Measurements from ENCODE around the gene ADPRHL1. TPM values are rescaled to one million over a fixed set of nuclear protein-coding genes. Genes with fewer than 3 reads are reported as not detected.

ADPRHL1 gene
- total RNA-seq, 1 experiment from 2014 or later, result 1.5 TPM

DNA sequence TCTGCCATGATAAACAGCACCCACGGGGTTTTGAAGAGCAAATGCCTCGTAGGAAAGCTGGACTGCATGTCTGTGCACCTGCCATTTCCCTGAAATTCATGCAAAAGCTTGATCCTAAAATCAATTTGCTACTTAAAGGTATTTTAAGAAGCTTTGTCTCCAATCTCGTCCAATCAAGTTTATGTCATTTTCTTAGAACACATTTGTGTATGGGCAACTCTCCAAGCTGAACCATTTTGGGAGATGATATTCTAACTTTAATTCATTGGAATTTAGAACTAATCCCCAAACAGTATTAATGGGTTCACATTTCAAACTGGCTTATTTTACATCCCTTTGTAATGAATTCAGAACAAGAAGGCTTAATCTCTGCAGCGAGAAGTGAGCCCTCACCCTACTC, 822 bp downstream of the ADPRHL1 start:
- peaks cover 5% of the 10 kb centered on the region; the same call in 1 of the 2 replicates for H3K4me1 Mint-ChIP-seq
- H3K4me3 Mint-ChIP-seq, result no peak overlapping the region
- no peaks in the 10 kb centered on the region for H3K27me3 Mint-ChIP-seq (ENCODE audit: low read depth)
- TF ChIP-seq EMX1 (CRISPR knock-in tag; IDR thresholded peaks at IDR 0.05) (no peak), NR2C2 (CRISPR knock-in tag; IDR thresholded peaks at IDR 0.05) (no peak), PRRX2 (CRISPR knock-in tag; IDR thresholded peaks at IDR 0.05) (no peak)
- TF ChIP-seq, protein P1, sequence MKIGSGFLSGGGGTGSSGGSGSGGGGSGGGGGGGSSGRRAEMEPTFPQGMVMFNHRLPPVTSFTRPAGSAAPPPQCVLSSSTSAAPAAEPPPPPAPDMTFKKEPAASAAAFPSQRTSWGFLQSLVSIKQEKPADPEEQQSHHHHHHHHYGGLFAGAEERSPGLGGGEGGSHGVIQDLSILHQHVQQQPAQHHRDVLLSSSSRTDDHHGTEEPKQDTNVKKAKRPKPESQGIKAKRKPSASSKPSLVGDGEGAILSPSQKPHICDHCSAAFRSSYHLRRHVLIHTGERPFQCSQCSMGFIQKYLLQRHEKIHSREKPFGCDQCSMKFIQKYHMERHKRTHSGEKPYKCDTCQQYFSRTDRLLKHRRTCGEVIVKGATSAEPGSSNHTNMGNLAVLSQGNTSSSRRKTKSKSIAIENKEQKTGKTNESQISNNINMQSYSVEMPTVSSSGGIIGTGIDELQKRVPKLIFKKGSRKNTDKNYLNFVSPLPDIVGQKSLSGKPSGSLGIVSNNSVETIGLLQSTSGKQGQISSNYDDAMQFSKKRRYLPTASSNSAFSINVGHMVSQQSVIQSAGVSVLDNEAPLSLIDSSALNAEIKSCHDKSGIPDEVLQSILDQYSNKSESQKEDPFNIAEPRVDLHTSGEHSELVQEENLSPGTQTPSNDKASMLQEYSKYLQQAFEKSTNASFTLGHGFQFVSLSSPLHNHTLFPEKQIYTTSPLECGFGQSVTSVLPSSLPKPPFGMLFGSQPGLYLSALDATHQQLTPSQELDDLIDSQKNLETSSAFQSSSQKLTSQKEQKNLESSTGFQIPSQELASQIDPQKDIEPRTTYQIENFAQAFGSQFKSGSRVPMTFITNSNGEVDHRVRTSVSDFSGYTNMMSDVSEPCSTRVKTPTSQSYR (CRISPR knock-in tag; IDR thresholded peaks at IDR 0.05), result no peak
- TF ChIP-seq, protein P2, sequence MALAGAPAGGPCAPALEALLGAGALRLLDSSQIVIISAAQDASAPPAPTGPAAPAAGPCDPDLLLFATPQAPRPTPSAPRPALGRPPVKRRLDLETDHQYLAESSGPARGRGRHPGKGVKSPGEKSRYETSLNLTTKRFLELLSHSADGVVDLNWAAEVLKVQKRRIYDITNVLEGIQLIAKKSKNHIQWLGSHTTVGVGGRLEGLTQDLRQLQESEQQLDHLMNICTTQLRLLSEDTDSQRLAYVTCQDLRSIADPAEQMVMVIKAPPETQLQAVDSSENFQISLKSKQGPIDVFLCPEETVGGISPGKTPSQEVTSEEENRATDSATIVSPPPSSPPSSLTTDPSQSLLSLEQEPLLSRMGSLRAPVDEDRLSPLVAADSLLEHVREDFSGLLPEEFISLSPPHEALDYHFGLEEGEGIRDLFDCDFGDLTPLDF (CRISPR knock-in tag; IDR thresholded peaks at IDR 0.05), result no peak
- TF ChIP-seq, protein P3, sequence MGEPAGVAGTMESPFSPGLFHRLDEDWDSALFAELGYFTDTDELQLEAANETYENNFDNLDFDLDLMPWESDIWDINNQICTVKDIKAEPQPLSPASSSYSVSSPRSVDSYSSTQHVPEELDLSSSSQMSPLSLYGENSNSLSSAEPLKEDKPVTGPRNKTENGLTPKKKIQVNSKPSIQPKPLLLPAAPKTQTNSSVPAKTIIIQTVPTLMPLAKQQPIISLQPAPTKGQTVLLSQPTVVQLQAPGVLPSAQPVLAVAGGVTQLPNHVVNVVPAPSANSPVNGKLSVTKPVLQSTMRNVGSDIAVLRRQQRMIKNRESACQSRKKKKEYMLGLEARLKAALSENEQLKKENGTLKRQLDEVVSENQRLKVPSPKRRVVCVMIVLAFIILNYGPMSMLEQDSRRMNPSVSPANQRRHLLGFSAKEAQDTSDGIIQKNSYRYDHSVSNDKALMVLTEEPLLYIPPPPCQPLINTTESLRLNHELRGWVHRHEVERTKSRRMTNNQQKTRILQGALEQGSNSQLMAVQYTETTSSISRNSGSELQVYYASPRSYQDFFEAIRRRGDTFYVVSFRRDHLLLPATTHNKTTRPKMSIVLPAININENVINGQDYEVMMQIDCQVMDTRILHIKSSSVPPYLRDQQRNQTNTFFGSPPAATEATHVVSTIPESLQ (CRISPR knock-in tag; IDR thresholded peaks at IDR 0.05), result no peak
- H3K36me3 Mint-ChIP-seq, result peaks cover 23% of the 10 kb centered on the region
- no peak for ATAC-seq
- ChIA-PET POLR2A (no interaction called here), CTCF (interaction anchor here (0.5 to 3.9 kb wide), 6 partner anchors 22 to 510 kb away, joined by 3 to 25 read pairs (median 6); partner anchors contain the start of gene DCUN1D2)
- H3K9me3 Mint-ChIP-seq, result peaks cover 4% of the 10 kb centered on the region; the same call in 1 of the 2 replicates
- DNase-seq (ENCODE audit: low spot score), result no peak
- no peak overlapping the region for H3K27ac Mint-ChIP-seq

DNA sequence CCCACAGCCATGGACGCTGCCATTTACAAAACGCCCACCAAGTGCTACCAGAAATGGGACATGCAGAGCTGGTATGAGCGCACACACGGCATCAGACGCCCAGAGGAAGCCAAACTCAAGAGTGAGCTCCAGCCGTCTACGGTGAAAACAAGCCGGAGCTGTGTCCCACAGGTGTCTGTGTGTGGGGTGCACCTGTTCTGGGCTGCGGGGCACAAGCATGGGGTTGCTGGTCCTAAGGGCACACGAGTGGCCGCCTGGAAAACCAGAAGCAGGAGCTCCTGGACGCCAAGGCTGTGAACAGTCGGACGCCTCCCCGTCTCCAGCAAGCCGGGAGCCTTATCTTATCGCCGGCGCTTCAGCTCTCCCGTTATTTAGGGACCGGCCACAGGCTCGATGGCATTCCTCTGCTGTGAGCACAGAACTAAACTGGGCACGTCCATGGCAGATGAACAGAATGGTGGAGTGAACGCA, 1.3 kb downstream of the ADPRHL1 start:
- POLR2A ChIA-PET, result interaction anchor here (1.0 kb wide), 1 partner anchor 37 kb away, joined by 3 read pairs; no protein-coding TSS in a partner anchor
- no peak overlapping the region for H3K4me3 Mint-ChIP-seq
- no peak for DNase-seq (ENCODE audit: low spot score)
- CTCF ChIA-PET, result interaction anchor here (0.6 to 3.9 kb wide), 30 partner anchors 14 to 509 kb away, joined by 3 to 25 read pairs (median 4); partner anchors contain the start of gene DCUN1D2
- no peak for ATAC-seq
- peaks cover 19% of the 10 kb centered on the region for H3K36me3 Mint-ChIP-seq
- H3K9me3 Mint-ChIP-seq, result peaks cover 8% of the 10 kb centered on the region; the same call in 1 of the 2 replicates
- no peaks in the 10 kb centered on the region for H3K27me3 Mint-ChIP-seq (ENCODE audit: low read depth)
- H3K27ac Mint-ChIP-seq, result no peak overlapping the region
- peaks cover 5% of the 10 kb centered on the region; the same call in 1 of the 2 replicates for H3K4me1 Mint-ChIP-seq
- TF ChIP-seq, protein P4, sequence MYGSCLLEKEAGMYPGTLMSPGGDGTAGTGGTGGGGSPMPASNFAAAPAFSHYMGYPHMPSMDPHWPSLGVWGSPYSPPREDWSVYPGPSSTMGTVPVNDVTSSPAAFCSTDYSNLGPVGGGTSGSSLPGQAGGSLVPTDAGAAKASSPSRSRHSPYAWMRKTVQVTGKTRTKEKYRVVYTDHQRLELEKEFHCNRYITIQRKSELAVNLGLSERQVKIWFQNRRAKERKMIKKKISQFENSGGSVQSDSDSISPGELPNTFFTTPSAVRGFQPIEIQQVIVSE (CRISPR knock-in tag; IDR thresholded peaks at IDR 0.05; ENCODE audit: borderline replicate concordance), result no peak
- TF ChIP-seq NR1H2 (CRISPR knock-in tag; IDR thresholded peaks at IDR 0.05) (no peak), NR2C2 (CRISPR knock-in tag; IDR thresholded peaks at IDR 0.05) (no peak), PRRX2 (CRISPR knock-in tag; IDR thresholded peaks at IDR 0.05) (no peak), EMX1 (CRISPR knock-in tag; IDR thresholded peaks at IDR 0.05) (no peak), ZNF219 (CRISPR knock-in tag; IDR thresholded peaks at IDR 0.05; ENCODE audit: borderline replicate concordance) (no peak), FOXK1 (CRISPR knock-in tag; IDR thresholded peaks at IDR 0.05) (no peak), HMGA2 (CRISPR knock-in tag; IDR thresholded peaks at IDR 0.05) (no peak), SP1 (CRISPR knock-in tag; conservative IDR thresholded peaks at IDR 0.05) (no peak), ZBTB21 (CRISPR knock-in tag; IDR thresholded peaks at IDR 0.05; ENCODE audit: borderline replicate concordance) (no peak)
- TF ChIP-seq, protein P5, sequence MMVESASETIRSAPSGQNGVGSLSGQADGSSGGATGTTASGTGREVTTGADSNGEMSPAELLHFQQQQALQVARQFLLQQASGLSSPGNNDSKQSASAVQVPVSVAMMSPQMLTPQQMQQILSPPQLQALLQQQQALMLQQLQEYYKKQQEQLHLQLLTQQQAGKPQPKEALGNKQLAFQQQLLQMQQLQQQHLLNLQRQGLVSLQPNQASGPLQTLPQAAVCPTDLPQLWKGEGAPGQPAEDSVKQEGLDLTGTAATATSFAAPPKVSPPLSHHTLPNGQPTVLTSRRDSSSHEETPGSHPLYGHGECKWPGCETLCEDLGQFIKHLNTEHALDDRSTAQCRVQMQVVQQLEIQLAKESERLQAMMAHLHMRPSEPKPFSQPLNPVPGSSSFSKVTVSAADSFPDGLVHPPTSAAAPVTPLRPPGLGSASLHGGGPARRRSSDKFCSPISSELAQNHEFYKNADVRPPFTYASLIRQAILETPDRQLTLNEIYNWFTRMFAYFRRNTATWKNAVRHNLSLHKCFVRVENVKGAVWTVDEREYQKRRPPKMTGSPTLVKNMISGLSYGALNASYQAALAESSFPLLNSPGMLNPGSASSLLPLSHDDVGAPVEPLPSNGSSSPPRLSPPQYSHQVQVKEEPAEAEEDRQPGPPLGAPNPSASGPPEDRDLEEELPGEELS (CRISPR knock-in tag; IDR thresholded peaks at IDR 0.05), result no peak
- TF ChIP-seq, protein P6, sequence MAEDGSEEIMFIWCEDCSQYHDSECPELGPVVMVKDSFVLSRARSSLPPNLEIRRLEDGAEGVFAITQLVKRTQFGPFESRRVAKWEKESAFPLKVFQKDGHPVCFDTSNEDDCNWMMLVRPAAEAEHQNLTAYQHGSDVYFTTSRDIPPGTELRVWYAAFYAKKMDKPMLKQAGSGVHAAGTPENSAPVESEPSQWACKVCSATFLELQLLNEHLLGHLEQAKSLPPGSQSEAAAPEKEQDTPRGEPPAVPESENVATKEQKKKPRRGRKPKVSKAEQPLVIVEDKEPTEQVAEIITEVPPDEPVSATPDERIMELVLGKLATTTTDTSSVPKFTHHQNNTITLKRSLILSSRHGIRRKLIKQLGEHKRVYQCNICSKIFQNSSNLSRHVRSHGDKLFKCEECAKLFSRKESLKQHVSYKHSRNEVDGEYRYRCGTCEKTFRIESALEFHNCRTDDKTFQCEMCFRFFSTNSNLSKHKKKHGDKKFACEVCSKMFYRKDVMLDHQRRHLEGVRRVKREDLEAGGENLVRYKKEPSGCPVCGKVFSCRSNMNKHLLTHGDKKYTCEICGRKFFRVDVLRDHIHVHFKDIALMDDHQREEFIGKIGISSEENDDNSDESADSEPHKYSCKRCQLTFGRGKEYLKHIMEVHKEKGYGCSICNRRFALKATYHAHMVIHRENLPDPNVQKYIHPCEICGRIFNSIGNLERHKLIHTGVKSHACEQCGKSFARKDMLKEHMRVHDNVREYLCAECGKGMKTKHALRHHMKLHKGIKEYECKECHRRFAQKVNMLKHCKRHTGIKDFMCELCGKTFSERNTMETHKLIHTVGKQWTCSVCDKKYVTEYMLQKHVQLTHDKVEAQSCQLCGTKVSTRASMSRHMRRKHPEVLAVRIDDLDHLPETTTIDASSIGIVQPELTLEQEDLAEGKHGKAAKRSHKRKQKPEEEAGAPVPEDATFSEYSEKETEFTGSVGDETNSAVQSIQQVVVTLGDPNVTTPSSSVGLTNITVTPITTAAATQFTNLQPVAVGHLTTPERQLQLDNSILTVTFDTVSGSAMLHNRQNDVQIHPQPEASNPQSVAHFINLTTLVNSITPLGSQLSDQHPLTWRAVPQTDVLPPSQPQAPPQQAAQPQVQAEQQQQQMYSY (CRISPR knock-in tag; IDR thresholded peaks at IDR 0.05), result no peak
- TF ChIP-seq, protein P7, sequence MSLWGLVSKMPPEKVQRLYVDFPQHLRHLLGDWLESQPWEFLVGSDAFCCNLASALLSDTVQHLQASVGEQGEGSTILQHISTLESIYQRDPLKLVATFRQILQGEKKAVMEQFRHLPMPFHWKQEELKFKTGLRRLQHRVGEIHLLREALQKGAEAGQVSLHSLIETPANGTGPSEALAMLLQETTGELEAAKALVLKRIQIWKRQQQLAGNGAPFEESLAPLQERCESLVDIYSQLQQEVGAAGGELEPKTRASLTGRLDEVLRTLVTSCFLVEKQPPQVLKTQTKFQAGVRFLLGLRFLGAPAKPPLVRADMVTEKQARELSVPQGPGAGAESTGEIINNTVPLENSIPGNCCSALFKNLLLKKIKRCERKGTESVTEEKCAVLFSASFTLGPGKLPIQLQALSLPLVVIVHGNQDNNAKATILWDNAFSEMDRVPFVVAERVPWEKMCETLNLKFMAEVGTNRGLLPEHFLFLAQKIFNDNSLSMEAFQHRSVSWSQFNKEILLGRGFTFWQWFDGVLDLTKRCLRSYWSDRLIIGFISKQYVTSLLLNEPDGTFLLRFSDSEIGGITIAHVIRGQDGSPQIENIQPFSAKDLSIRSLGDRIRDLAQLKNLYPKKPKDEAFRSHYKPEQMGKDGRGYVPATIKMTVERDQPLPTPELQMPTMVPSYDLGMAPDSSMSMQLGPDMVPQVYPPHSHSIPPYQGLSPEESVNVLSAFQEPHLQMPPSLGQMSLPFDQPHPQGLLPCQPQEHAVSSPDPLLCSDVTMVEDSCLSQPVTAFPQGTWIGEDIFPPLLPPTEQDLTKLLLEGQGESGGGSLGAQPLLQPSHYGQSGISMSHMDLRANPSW (CRISPR knock-in tag; conservative IDR thresholded peaks at IDR 0.05; ENCODE audit: low read depth), result no peak
